Epidermal melanocyte (primary cell): ENCODE data around the gene FYB1.
A peak's percentile ranks its signal among the peaks of the same experiment; 100 is the strongest.

Source experiments
- DNase-seq: peaks from one replicate; pipeline ENCODE4 v3.0.0; 2011; ENCODE audit warnings: low spot score; ENCODE audit not compliant: insufficient read length

The FYB1 gene

DNA sequence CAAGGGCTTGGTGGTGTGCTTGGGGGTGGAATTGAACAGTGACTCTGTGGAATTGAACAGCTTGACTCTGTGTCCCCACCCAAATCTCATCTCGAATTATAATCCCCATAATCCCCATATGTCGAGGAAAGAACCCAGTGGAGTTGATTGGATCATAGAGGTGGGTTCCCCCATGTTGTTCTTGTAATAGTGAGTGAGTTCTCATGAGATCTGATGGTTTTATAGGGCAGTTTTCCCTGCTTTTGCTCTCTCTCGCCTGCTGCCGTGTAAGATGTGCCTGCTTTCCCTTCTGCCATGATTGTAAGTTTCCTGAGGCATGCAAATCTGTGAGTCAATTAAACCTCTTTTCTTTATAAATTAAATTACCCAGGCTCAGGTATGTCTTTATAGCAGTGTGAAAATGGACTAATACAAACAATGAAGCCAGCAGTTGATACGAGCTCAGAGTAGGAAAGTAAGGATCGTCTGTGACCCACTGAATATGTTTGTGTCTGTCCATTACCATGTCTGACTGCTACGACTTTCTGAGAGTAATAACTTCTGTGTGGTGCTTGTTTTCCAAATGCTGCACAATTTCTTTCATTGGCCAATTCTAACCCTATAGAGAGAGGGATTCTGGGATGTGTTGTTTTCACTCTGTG, 127.3 kb downstream of the FYB1 start:
- no peak for DNase-seq

DNA sequence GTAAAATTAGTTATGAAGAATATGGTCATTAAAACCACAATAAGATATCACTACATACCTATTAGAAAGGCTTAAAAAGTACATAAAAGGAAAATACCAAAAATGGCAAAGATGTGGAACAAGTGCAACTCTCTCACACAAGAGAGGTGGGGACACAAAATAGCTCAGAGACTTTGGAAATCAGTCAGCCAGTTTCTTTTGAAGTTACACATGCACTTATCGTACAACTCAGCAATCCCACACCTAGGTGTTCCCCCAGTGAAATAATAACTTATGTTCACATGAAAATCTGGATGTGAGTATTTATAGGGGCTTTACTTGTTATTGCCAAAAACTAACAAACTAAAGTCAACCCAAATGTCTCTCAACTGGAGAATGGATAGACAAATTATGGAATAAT, 135.4 kb downstream of the FYB1 start:
- DNase-seq = no peak

DNA sequence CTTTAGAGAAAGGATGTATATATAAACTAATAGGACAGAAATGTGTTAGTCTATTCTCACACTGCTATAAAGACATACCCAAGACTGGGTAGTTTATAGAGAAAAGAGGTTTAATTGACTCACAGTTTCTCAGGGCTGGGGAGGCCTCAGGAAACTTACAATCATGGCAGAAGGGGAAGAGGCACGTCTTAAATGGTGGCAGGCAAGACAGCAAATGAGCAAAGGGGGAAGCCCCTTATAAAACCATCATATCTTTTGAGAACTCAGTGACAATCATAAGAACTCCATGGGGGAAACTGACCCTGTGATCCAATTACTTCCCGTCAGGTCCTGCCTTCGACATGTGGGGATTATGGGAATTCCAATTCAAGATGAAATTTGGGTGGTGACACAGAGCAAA, 136.4 kb downstream of the FYB1 start:
- DNase-seq = no peak

DNA sequence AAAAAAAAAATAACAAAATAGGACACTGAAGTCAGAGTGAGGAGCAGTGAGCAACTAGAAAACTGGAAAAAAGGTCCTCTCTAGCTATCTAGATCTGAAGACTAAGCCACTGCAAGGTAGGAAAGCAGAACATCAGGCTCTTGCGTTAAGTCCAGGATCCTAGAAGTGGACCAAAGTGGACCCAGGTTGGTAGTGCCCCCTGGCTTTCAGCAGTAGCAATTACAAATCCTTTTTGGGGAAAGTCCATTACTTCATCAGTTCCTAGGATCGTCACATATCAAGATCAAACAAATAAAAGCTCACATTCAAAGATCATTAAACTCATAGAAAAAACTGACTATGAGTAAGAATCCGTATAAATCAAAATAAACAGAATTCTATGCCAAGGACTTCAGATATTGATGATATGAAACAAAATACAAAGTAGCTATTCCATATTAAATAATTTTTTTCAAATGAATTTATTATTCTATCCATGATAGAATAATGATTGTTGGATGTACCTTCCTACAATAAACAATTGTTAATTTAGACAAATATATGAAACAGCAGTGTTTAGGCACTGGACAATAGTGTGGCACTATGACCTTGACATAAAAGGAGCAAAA, 138.7 kb downstream of the FYB1 start:
- peak; percentile 62 for DNase-seq

DNA sequence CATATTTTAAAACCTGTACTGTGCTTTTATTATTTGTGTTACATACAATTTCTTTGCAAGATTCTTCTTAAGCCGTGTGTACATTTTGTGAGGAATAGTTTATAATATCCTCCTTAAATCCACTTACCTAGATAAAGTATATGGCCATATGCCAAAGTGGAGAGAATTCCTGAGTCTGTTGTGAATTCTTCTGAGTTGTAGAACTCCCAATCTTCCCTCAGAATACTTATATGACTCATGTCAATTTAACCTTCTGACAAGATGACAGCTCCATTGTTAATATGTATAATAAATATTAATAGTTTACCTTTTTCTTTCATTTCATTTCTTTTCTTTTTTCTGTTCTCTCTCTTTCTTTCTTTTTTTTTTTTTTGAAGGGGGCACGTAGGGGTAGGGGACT, 139.2 kb downstream of the FYB1 start:
- DNase-seq = no peak

DNA sequence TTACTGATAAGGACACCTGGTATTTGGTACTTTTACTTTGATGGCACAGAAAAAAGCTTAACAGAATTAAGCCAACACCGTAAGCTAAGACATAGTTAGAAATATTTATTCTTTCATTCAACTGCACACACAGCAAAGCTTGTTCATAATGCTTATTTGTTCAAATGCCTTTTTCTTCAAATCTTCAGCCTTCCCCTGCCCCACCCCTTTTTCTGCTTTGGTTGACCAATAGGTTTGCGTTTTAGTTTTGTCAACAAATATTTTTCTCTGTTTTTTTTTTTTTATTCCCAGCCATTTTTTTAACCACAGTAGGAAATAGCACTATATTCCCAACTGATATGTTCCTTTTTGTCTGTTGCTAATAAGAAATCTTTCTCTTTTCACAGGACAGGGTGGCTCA, 140.2 kb downstream of the FYB1 start:
- no peak for DNase-seq

DNA sequence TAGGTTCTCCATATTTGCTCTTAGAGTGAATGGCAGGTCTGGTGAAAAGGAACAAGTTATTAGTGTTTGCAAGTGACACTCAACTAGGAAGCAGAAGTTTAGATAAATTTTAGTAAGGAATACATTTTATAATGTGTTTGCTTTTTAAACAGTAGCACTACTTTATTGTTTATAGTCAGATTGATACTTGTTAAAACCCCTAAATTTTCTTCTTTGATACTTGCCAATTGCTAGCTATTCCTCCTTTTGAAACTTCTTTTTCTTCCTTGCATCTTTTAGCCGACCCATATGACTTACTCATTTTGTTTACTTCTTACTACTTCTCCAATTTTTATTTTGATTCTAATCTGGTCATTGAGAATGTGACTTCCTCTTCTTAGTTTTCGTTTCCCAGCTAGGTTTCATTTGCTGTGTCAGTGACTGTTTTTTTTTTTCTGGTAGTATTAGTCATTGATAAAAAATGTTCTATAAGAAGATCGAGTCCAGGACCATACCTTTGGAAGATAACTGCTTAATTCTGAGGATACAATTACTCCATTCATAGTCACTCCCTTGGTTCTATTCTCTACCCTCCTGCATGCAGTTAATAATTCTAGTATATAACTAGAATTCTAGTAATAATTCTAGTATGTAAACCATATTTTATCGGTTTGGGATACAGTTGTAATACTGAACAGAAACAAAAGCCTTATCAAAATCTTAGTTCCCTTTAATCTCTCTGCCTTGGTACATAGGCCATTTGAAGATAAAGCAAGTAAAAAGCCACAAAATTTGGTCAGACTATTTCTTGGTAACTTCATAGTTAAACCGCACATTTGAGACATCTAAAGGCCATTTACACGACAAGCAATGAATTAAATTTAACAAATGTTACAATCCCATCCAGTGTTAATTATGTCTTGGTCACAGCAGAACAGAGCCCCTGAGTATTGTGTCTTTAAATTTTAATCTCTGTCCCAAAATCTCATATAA, 142.3 kb downstream of the FYB1 start:
- DNase-seq = peak; percentile 30

DNA sequence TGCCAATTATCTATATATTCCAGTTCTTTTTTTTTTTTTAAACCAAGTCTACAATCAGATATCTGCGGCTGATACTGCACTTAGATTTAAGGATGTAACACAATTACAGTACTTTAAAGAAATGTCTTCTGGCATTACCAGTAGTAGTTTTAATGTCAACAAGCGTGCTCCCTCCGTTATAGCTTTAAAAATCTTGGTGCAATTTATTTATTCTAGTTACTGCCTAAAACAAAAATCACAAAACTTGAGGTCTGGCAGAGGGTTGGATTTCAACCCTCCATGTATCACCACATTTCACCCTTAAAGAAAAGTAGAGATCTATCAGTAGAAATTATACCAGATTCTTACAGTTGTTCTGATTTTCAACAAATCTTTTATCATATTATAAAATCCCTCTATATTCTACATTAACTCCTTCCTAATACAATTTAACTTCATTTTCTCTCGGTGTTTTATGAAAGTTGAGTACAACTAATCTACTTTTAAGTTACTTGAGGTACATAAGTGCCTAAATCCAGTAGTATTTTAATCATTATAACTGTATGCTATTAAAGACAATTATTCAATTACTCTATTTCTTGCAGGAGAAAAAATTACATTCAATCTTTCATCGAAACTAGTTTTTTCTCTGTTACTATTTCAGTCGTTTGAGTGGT, 143.1 kb downstream of the FYB1 start:
- DNase-seq = no peak

DNA sequence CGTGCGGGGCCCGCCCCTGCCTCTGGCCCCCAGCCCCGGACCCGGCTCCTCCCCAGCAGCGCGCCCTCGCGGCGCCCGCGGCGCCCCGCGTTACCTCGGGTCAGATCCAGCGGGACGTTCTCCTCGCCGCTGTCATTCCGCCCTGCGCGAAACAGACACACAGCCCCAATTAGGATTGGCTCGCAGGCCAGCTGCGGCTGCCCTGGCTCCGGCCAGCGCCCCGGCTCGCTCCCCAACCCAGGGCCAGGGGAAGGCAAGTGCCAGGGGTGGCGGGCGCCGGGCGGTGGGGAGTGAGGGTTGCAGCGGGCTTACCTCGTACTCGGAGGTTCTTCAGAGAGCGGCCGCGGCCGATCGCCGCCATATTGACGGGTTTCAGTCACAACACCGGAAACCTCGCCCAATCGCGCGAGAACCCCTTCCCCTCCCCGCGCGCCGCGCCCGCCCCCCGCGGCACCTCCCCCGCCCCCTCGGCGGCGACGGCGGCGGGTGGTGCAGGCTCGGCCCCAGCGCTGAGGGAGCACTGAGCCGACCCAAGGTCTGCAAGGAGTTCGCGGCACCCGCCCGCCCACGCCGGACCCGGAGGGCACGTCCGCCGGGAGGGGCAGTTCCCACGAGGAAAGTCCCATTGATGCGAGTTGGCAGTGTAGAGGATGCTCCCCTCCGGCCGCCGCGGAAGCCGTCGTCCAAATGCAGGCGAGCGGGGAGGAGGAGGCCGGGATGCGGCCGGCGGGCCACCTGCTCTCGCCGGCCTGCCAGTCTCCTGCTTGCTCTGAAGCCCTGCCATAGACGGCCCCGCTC, 145.1 kb downstream of the FYB1 start, which contains the start of gene RICTOR:
Gene RICTOR, minus strand, starts transcription at position 383 of the 798 bp plus-strand sequence. Its CDS starts 22 bp downstream, at position 361.
- DNase-seq = peak; percentile 54

DNA sequence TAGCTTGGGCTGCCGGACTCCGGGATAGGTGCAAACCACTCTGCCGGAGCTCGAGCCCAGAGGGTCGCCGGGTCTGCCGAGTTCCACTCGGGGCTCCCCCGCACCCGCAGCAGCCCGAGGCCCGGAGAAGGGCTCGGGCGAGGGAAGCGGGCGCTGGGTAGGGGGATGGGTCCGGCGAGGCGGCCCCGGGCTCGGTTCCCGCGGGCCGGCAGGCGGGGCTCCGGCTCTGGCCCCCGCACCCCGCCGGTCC, 145.7 kb downstream of the FYB1 start:
- no peak for DNase-seq

DNA sequence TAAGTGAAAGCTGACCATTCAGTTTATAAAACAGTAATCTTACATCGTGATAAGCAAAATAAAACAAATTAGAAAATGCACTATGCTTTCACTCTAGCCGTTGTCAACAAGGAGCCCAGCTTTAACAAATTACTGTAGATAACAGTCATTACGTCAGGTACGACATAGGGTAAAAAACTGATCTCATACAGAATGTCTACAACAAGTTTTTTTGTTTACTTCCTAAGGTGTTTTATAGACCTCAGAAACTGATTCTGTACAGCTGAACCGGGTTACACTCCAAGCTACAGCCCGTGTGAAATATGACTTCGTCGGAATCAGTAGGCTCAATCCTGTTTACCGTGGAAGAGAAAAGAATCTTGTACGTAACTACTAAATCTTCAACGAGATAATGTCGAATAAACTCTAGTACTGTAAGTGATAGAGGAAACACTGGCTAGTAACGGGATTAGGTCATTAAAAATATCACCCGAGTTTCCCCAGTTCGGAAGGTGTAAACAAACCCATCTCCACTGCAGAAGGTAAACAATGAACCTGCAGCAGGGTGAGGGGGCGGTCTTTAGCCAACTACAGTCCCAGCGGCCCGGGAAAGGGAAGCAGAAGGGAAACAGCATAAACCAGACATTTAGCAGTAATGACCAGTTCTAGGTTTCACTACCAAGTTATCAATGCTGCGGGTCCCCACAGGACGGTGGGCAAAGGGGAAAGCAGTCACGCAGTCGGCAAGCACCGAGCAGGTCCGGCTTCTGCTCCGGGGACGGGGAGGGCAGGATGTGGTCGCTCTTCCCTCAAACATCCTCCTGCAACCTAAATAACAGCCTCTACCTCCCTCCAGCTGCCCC, 146.2 kb downstream of the FYB1 start:
- DNase-seq = no peak

DNA sequence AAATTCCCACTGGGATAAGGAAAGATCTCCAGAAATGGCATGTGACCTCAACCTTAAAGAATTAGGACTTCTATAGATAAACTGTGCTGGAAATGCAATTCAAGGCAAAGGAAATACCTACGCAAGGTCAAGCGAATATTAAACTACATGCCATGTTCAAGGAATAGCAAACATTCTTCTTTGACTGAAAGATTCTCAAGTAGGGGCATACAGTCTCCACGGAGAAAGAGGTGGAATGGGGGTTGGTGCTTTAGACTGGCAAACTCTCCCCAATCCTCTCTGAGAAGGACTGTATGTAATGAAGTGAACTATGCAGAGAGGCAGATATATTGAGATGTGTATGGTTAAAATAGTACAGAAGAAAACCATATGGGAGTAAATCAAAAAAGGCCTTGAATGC, 151.3 kb downstream of the FYB1 start:
- DNase-seq = no peak

DNA sequence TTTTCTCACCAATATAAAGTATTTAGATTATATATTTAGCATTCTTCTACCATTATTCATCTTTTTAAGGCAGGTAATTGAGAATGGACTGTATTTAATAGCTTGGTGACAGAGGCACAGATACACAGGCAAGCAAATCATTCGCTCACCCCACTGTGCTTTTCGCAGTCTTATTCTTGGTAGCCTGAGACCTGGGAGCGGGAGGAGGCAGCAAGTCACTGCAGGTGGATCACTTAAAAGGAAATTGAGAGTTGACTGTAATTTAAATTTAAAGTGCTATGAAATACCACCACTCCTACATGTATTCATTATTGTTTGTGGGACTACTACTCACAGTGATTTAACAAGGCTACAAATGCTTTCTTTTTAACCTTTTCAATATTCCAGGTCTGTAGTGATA, 154.9 kb downstream of the FYB1 start:
- DNase-seq = no peak

DNA sequence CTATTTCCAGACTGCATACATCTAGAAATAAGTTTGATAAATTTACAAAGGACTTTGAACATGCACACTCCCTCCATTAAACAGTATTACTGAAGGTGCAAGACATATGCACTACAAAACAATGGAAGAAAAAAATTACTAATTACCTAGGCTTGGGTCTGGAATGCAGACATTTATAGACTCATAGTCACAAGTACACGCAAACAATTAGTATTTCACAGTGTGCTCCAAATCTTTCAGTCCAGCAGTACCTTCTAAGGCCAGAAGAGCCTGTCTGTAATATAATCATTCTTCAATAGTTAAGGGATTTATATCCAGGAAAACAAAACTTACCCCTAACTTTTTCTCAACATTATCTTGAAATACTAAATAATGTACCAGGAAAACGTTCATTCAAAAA, 156.3 kb downstream of the FYB1 start:
- DNase-seq = no peak

DNA sequence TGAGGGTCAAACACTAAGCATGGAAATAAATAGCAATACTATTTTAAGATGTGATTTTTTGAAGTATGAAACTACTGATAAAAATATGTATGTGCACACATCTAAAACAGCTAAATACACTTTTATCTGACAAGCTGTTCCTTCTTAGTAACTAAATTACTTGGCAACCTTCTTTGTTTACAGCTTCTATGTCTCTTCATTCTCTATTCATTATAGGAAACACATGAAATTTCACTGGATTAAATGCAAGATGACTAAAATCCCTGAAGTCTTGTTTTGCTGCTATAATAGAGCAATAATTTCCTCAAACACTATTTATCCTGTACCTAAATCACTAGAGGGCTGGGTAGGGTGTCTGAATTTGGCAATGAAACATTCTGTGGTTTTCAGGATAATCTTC, 156.8 kb downstream of the FYB1 start:
- DNase-seq = no peak

DNA sequence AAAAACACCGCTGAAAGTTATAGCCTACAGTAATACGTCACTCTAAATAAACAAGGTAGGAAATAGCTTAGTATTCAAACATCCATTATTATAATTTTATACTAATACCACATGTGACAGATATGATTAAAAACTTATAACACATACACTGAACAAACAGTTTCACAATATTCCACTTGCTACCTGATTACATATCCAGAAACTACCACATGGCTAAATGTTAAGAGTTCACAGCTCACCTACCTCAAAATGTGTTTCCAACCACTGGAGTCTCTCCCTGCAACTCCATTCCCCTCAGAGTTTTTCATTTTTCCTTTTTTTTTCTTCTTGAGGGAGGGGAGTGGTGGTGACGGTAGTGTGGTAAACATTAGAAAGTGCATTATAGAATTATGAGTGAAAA, 157.3 kb downstream of the FYB1 start:
- no peak for DNase-seq

DNA sequence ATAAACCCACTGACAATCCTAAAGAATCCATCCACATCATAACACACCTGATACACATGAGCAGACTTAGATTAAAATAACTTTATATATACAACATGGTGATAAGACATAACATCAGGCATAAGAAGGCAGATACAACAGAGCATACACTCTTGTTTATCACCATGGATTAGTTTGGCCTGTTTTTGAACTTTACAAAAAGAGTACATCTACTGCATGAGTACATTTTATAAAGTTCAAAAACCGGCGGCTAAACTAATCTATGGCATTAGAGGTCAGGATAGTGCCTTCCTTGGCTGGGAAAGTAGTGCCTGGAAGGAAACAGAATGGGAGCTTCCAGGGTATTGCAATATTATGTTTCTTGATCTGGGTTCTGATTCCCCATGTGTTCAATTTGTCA, 160.3 kb downstream of the FYB1 start:
- DNase-seq = no peak

DNA sequence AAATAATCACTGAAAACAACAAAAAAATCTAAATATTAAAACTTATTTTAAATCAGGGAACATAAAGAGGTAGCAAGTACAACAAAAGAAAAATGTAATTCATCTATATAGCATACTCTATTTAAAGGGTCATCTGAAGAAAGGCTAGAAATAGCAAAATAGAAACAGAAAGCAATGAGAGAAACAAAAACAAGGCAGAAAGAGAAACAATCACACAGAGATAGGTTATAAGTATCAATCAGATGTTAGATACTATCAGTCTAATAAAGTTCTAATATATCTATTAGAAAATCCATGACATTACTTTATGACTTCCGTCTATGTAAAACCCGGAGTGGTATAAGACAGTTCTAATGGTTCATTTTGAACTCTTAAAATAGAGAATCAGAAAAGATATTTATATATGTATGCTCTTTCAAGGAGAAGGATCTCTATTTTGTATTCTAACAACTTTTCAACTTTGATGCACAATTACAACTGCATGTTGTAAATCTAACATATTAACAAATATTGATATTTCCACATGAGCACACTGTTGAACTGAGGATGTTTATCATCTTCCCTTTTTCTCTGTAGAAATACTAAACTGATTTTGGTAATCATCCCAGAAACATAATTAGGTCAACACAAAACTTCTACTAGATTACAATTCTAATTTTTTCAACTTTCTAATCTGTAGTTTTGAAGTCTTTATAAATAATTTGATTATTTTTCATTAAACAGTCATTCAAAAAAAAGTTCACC, 161.0 kb downstream of the FYB1 start:
- no peak for DNase-seq

DNA sequence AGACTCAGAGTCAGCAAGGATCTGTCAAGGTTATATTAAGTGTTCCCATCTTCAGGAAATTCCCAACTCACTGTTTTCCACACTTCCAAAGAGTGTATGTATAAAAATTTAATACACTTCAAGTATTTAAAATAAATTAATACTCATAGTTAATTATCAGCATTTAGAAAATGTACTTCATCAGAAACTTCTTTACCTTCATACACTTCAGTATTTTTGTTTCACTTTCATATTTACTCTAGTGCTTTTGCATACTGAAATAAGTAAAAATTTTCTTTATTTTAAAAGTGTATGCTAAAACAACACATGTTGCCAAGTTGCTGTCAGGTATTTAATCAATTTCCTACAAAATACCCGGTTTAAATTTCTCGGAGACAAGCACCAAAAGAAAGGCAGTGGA, 161.6 kb downstream of the FYB1 start:
- DNase-seq = no peak
